Measurements from ENCODE around the gene PAQR5. TPM values are rescaled to one million over a fixed set of nuclear protein-coding genes. Genes with fewer than 3 reads are reported as not detected.

The PAQR5 gene
- total RNA-seq, 1 experiment from 2014 or later = not detected

- H3K4me3 ChIP-seq (ENCODE audit: low read length) = no peak overlapping the region
- peaks cover 38% of the 10 kb centered on the region for H3K79me2 ChIP-seq (ENCODE audit: low read length)
- no peak overlapping the region for H3K27ac ChIP-seq (ENCODE audit: low read length)
- no peaks in the 10 kb centered on the region for H4K20me1 ChIP-seq (ENCODE audit: insufficient read depth, low read depth, low read length)
- H3K4me2 ChIP-seq (ENCODE audit: low read depth, low read length, poor library complexity, severe bottlenecking) = no peak overlapping the region
- peaks cover 67% of the 10 kb centered on the region for H3K36me3 ChIP-seq (ENCODE audit: insufficient read depth, low read length)
- DNase-seq = no peak
- H3K27me3 ChIP-seq (ENCODE audit: low read length) = no peaks in the 10 kb centered on the region
- H2AFZ ChIP-seq (ENCODE audit: low read length) = no peak overlapping the region
- no peaks in the 10 kb centered on the region for H3K9me2 ChIP-seq (replicated peaks; ENCODE audit: insufficient read depth, low read length)
- no peaks in the 10 kb centered on the region for H3K4me1 ChIP-seq (ENCODE audit: low read length)
- no peak overlapping the region for H3K9ac ChIP-seq (ENCODE audit: low read length)
- no peaks in the 10 kb centered on the region for H3K9me3 ChIP-seq (ENCODE audit: low read length)
Measured at GRCh38 chr15:69424748-69425413, 126.2 kb downstream of the PAQR5 start.

- Histone ChIP-seq H2AFZ (ENCODE audit: low read length) (no peak overlapping the region), H3K4me1 (ENCODE audit: low read length) (no peaks in the 10 kb centered on the region), H3K36me3 (ENCODE audit: insufficient read depth, low read length) (peaks cover 53% of the 10 kb centered on the region), H4K20me1 (ENCODE audit: insufficient read depth, low read depth, low read length) (no peaks in the 10 kb centered on the region), H3K9me3 (ENCODE audit: low read length) (no peaks in the 10 kb centered on the region), H3K4me2 (ENCODE audit: low read depth, low read length, poor library complexity, severe bottlenecking) (no peak overlapping the region), H3K9ac (ENCODE audit: low read length) (no peak overlapping the region), H3K79me2 (ENCODE audit: low read length) (peaks cover 12% of the 10 kb centered on the region), H3K27me3 (ENCODE audit: low read length) (no peaks in the 10 kb centered on the region), H3K27ac (ENCODE audit: low read length) (no peak overlapping the region), H3K4me3 (ENCODE audit: low read length) (no peak overlapping the region), H3K9me2 (replicated peaks; ENCODE audit: insufficient read depth, low read length) (no peaks in the 10 kb centered on the region)
- DNase-seq = no peak
Measured at GRCh38 chr15:69433831-69434230, 135.1 kb downstream of the PAQR5 start.

GRCh38 chr15:69434238-69434637 lies 135.5 kb downstream of the PAQR5 start:
- peaks cover 51% of the 10 kb centered on the region; the same call in 1 of the 2 replicates for H3K36me3 ChIP-seq (ENCODE audit: insufficient read depth, low read length)
- no peaks in the 10 kb centered on the region for H4K20me1 ChIP-seq (ENCODE audit: insufficient read depth, low read depth, low read length)
- no peak overlapping the region for H2AFZ ChIP-seq (ENCODE audit: low read length)
- H3K4me2 ChIP-seq (ENCODE audit: low read depth, low read length, poor library complexity, severe bottlenecking) = no peak overlapping the region
- no peaks in the 10 kb centered on the region for H3K9me2 ChIP-seq (replicated peaks; ENCODE audit: insufficient read depth, low read length)
- H3K79me2 ChIP-seq (ENCODE audit: low read length) = peaks cover 12% of the 10 kb centered on the region; the same call in 1 of the 2 replicates
- no peaks in the 10 kb centered on the region for H3K9me3 ChIP-seq (ENCODE audit: low read length)
- no peak overlapping the region for H3K4me3 ChIP-seq (ENCODE audit: low read length)
- H3K9ac ChIP-seq (ENCODE audit: low read length) = no peak overlapping the region
- H3K4me1 ChIP-seq (ENCODE audit: low read length) = no peaks in the 10 kb centered on the region
- DNase-seq = no peak
- H3K27me3 ChIP-seq (ENCODE audit: low read length) = no peaks in the 10 kb centered on the region
- no peak overlapping the region for H3K27ac ChIP-seq (ENCODE audit: low read length)

GRCh38 chr15:69434679-69435078 lies 136.0 kb downstream of the PAQR5 start:
- DNase-seq = no peak
- no peaks in the 10 kb centered on the region for H3K9me3 ChIP-seq (ENCODE audit: low read length)
- no peaks in the 10 kb centered on the region for H3K9me2 ChIP-seq (replicated peaks; ENCODE audit: insufficient read depth, low read length)
- H4K20me1 ChIP-seq (ENCODE audit: insufficient read depth, low read depth, low read length) = no peaks in the 10 kb centered on the region
- no peak overlapping the region for H3K4me3 ChIP-seq (ENCODE audit: low read length)
- no peak overlapping the region for H3K9ac ChIP-seq (ENCODE audit: low read length)
- no peaks in the 10 kb centered on the region for H3K27me3 ChIP-seq (ENCODE audit: low read length)
- H2AFZ ChIP-seq (ENCODE audit: low read length) = no peak overlapping the region
- H3K4me2 ChIP-seq (ENCODE audit: low read depth, low read length, poor library complexity, severe bottlenecking) = no peak overlapping the region
- H3K4me1 ChIP-seq (ENCODE audit: low read length) = no peaks in the 10 kb centered on the region
- no peak overlapping the region for H3K27ac ChIP-seq (ENCODE audit: low read length)
- peaks cover 51% of the 10 kb centered on the region; the same call in 1 of the 2 replicates for H3K36me3 ChIP-seq (ENCODE audit: insufficient read depth, low read length)
- H3K79me2 ChIP-seq (ENCODE audit: low read length) = peaks cover 12% of the 10 kb centered on the region; the same call in 1 of the 2 replicates

- no peak for DNase-seq
- no peak overlapping the region for H3K9ac ChIP-seq (ENCODE audit: low read length)
- H3K27me3 ChIP-seq (ENCODE audit: low read length) = no peaks in the 10 kb centered on the region
- no peaks in the 10 kb centered on the region for H4K20me1 ChIP-seq (ENCODE audit: insufficient read depth, low read depth, low read length)
- H3K79me2 ChIP-seq (ENCODE audit: low read length) = 0 out of 2 replicates have a peak, but pooled peaks cover 5% of the 10 kb centered on the region
- no peak overlapping the region for H3K27ac ChIP-seq (ENCODE audit: low read length)
- H3K4me1 ChIP-seq (ENCODE audit: low read length) = no peaks in the 10 kb centered on the region
- no peaks in the 10 kb centered on the region for H3K9me2 ChIP-seq (replicated peaks; ENCODE audit: insufficient read depth, low read length)
- H3K36me3 ChIP-seq (ENCODE audit: insufficient read depth, low read length) = peaks cover 54% of the 10 kb centered on the region; the same call in 1 of the 2 replicates
- no peak overlapping the region for H3K4me2 ChIP-seq (ENCODE audit: low read depth, low read length, poor library complexity, severe bottlenecking)
- no peaks in the 10 kb centered on the region for H3K9me3 ChIP-seq (ENCODE audit: low read length)
- H3K4me3 ChIP-seq (ENCODE audit: low read length) = no peak overlapping the region
- no peak overlapping the region for H2AFZ ChIP-seq (ENCODE audit: low read length)
Measured at GRCh38 chr15:69435985-69436384, 137.3 kb downstream of the PAQR5 start.

- H3K27me3 ChIP-seq (ENCODE audit: low read length) = no peaks in the 10 kb centered on the region
- H4K20me1 ChIP-seq (ENCODE audit: insufficient read depth, low read depth, low read length) = no peaks in the 10 kb centered on the region
- no peak overlapping the region for H3K27ac ChIP-seq (ENCODE audit: low read length)
- H3K9me2 ChIP-seq (replicated peaks; ENCODE audit: insufficient read depth, low read length) = no peaks in the 10 kb centered on the region
- H3K4me1 ChIP-seq (ENCODE audit: low read length) = no peaks in the 10 kb centered on the region
- peaks cover 58% of the 10 kb centered on the region; the same call in 1 of the 2 replicates for H3K36me3 ChIP-seq (ENCODE audit: insufficient read depth, low read length)
- no peaks in the 10 kb centered on the region for H3K9me3 ChIP-seq (ENCODE audit: low read length)
- no peak overlapping the region for H3K9ac ChIP-seq (ENCODE audit: low read length)
- no peak overlapping the region for H3K4me2 ChIP-seq (ENCODE audit: low read depth, low read length, poor library complexity, severe bottlenecking)
- H2AFZ ChIP-seq (ENCODE audit: low read length) = no peak overlapping the region
- no peak overlapping the region for H3K4me3 ChIP-seq (ENCODE audit: low read length)
- 0 out of 2 replicates have a peak, but pooled peaks cover under 1% of the 10 kb centered on the region for H3K79me2 ChIP-seq (ENCODE audit: low read length)
- no peak for DNase-seq
Measured at GRCh38 chr15:69436951-69437350, 138.2 kb downstream of the PAQR5 start.

GRCh38 chr15:69439623-69440022 lies 140.9 kb downstream of the PAQR5 start:
- peaks cover 60% of the 10 kb centered on the region; the same call in 1 of the 2 replicates for H3K36me3 ChIP-seq (ENCODE audit: insufficient read depth, low read length)
- H3K4me1 ChIP-seq (ENCODE audit: low read length) = no peaks in the 10 kb centered on the region
- H3K4me3 ChIP-seq (ENCODE audit: low read length) = no peak overlapping the region
- H2AFZ ChIP-seq (ENCODE audit: low read length) = no peak overlapping the region
- H3K27me3 ChIP-seq (ENCODE audit: low read length) = no peaks in the 10 kb centered on the region
- peaks cover 7% of the 10 kb centered on the region for H3K79me2 ChIP-seq (ENCODE audit: low read length)
- no peak for DNase-seq
- no peak overlapping the region for H3K27ac ChIP-seq (ENCODE audit: low read length)
- H4K20me1 ChIP-seq (ENCODE audit: insufficient read depth, low read depth, low read length) = no peaks in the 10 kb centered on the region
- no peaks in the 10 kb centered on the region for H3K9me3 ChIP-seq (ENCODE audit: low read length)
- no peak overlapping the region for H3K4me2 ChIP-seq (ENCODE audit: low read depth, low read length, poor library complexity, severe bottlenecking)
- H3K9ac ChIP-seq (ENCODE audit: low read length) = no peak overlapping the region
- H3K9me2 ChIP-seq (replicated peaks; ENCODE audit: insufficient read depth, low read length) = no peaks in the 10 kb centered on the region

- no peaks in the 10 kb centered on the region for H3K27me3 ChIP-seq (ENCODE audit: low read length)
Measured at GRCh38 chr15:69443032-69443611, 144.4 kb downstream of the PAQR5 start.

More at GRCh38 chr15:69443032-69443611, 144.4 kb downstream of the PAQR5 start:
- H3K9me3 ChIP-seq (ENCODE audit: low read length) = no peaks in the 10 kb centered on the region
- H3K9me2 ChIP-seq (replicated peaks; ENCODE audit: insufficient read depth, low read length) = no peaks in the 10 kb centered on the region
- no peak for DNase-seq
- no peaks in the 10 kb centered on the region for H3K4me1 ChIP-seq (ENCODE audit: low read length)
- no peak overlapping the region for H3K4me3 ChIP-seq (ENCODE audit: low read length)
- no peak overlapping the region for H3K27ac ChIP-seq (ENCODE audit: low read length)
- H4K20me1 ChIP-seq (ENCODE audit: insufficient read depth, low read depth, low read length) = no peaks in the 10 kb centered on the region
- no peak overlapping the region for H2AFZ ChIP-seq (ENCODE audit: low read length)
- H3K36me3 ChIP-seq (ENCODE audit: insufficient read depth, low read length) = peaks cover 69% of the 10 kb centered on the region; the same call in 1 of the 2 replicates
- no peak overlapping the region for H3K4me2 ChIP-seq (ENCODE audit: low read depth, low read length, poor library complexity, severe bottlenecking)
- peaks cover 8% of the 10 kb centered on the region for H3K79me2 ChIP-seq (ENCODE audit: low read length)
- no peak overlapping the region for H3K9ac ChIP-seq (ENCODE audit: low read length)

Data from Karpas-422 (cell line).